Ovary (tissue), 9 donors: ENCODE results near the gene ISCA2. TPM values are rescaled to one million over a fixed set of nuclear protein-coding genes. Genes with fewer than 3 reads are reported as not detected.
A peak's percentile ranks its signal among the peaks of the same experiment; 100 is the strongest.

Source experiments
- DNase-seq, 5 donors: peaks; one replicate each; pipeline ENCODE4 v3.0.0-alpha.2; 2019 to 2020
- H3K27ac ChIP-seq, 2 donors: fragments of 200-600 bp; one replicate each; pipeline versions ENCODE4 v1.5.1 to v1.8.0; 2019 to 2022
- H3K27me3 ChIP-seq: fragments of 200-600 bp; one replicate; pipeline ENCODE4 v1.8.0; 2022
- H3K36me3 ChIP-seq: fragments of 200-600 bp; sonication (generic); one replicate; pipeline ENCODE4 v1.5.1; 2019
- H3K4me1 ChIP-seq: one replicate; pipeline ENCODE4 v1.8.1; 2013; ENCODE audit warnings: mild to moderate bottlenecking, moderate library complexity; ENCODE audit not compliant: insufficient read depth
- H3K4me3 ChIP-seq: fragments of 200-600 bp; sonication (generic); one replicate; pipeline ENCODE4 v1.5.1; 2017
- H3K9me3 ChIP-seq, 2 donors: fragments of 200-600 bp in 1 of 2; sonication (generic) in 1 of 2; one replicate each; pipeline versions ENCODE4 v1.5.1 to v1.8.1; 2013 to 2019; ENCODE audit warnings: mild to moderate bottlenecking in 1 of 2, moderate library complexity in 1 of 2
- EP300 ChIP-seq: sonication (generic); formaldehyde crosslinking; IDR thresholded peaks from one replicate; pipeline ENCODE4 v1.6.1; 2017; ENCODE audit warnings: antibody characterized with exemption
- POLR2A ChIP-seq: fragments of 450-650 bp; IDR thresholded peaks from one replicate; pipeline ENCODE4 v1.6.1; 2017; ENCODE audit warnings: antibody characterized with exemption, mild to moderate bottlenecking, moderate library complexity
- WGBS, 3 donors: extraction: QIAGEN DNeasy Blood & Tissue Kit in 1 of 3; methylation state at CpG; one replicate each; pipeline versions ENCODE4 v1.1.5 to v1.1.7; 2013 to 2017; 5-methylcytosine and 5-hydroxymethylcytosine counted together
- intact Hi-C, 4 donors: fragments of 100-400 bp; cut with DNase I; formaldehyde crosslinking; loops; one replicate each; pipeline versions ENCODE4 v1.11.0 to v1.15.1; 2022 to 2023
- polyA plus RNA-seq, 2 donors: library from polyadenylated mRNA; stranded (reverse); fragments of 200-250 nt in 1 of 2; fragments of 350-450 nt in 1 of 2; fragmentation: Illumina TruSeq in 1 of 2; extraction: RNeasy Lipid Tissue Mini Kit (QIAGEN cat#74804) in 1 of 2; gene quantifications; one replicate each; pipeline ENCODE4 v1.2.3, GENCODE V29; 2013 to 2014
- total RNA-seq, 7 donors: library from RNA; depleted of rRNA in 2 of 7; stranded (reverse); fragments of >200 nt in 2 of 7; fragmentation: NEBNext Ultra II Directional in 3 of 7; extraction: Animal tissue kit (Norgen Biotek cat#: 25700) in 3 of 7; gene quantifications; one replicate each; pipeline versions ENCODE4 v1.1.0 to v1.2.4, GENCODE V29; 2016 to 2023
- TF ChIP-seq, protein P1 (sequence below), 3 donors: fragments of 450-650 bp in 2 of 3; fragments of 200-600 bp in 1 of 3; IDR thresholded peaks; one replicate each; pipeline versions ENCODE4 v1.5.1 to v1.8.0; 2016 to 2022; ENCODE audit warnings: antibody characterized with exemption in 3 of 3, mild to moderate bottlenecking in 1 of 3
- donor health status: DM: no; HTN: no; CAD: no; lungs with moderate emphysema.
- donor health status: DM: no; HTN: no; CAD: no.
- donor health status: Bipolar disorder and iron deficiency.
- donor health status: DM: yes; HTN: yes; CAD: no.
- donor health status: DM: no; HTN: no; CAD: no.
- donor health status: DM: yes; HTN: yes; CAD: no.

Gene ISCA2
- total and polyA plus RNA-seq, 9 donors: 11.7 to 47.4 (median 26.9) TPM

DNA sequence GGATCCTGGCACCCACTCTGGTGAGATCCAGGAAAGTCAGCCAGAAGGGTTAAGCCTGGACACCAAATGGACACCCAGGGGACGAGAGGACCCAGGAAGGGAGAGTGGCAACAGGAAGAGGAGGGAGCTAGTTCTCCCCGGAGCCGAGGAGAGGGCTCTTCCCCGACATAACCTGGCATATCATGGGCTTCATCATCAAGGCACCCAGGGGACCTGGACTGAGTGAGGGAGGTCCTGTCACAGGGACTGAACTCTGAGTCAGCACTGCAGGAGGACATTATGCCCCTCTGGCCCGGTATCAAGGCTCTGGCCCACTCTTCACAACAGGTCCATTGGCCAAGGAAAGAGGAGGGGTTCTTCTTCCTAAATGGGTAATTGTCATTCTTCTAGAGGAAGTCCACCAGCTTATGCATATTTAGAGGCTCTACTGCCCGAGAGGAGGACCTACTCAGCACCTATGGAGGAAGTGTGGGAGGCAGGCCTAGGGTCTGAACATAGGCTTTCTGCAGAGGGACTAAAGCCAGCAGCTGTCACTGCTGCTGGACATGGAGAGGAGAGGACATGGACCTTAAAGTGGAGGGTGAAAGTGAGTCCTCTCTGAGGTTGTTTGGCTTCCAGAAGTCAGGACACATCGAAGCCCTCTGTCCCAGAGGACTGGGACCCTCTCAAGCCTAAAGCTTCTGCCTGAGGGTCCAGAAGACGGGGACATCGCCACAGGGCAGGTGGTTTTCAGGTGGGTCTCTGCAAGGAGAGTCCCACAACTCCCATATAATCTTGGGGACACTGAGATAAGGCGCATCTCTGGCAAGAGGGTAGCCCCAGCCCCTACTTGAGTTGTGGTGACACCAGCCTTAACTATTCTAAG lies 18.6 kb downstream of the ISCA2 start:
- TF ChIP-seq, protein P1, sequence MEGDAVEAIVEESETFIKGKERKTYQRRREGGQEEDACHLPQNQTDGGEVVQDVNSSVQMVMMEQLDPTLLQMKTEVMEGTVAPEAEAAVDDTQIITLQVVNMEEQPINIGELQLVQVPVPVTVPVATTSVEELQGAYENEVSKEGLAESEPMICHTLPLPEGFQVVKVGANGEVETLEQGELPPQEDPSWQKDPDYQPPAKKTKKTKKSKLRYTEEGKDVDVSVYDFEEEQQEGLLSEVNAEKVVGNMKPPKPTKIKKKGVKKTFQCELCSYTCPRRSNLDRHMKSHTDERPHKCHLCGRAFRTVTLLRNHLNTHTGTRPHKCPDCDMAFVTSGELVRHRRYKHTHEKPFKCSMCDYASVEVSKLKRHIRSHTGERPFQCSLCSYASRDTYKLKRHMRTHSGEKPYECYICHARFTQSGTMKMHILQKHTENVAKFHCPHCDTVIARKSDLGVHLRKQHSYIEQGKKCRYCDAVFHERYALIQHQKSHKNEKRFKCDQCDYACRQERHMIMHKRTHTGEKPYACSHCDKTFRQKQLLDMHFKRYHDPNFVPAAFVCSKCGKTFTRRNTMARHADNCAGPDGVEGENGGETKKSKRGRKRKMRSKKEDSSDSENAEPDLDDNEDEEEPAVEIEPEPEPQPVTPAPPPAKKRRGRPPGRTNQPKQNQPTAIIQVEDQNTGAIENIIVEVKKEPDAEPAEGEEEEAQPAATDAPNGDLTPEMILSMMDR (IDR thresholded peaks at IDR 0.05): no peak
- TF ChIP-seq EP300: no peak
- no peak for TF ChIP-seq POLR2A
- H3K36me3 ChIP-seq: no peaks in the 10 kb centered on the region
- no peak overlapping the region for H3K27ac ChIP-seq
- WGBS, 3 donors: 81 to 88% (median 84%) methylated on average over 10 of the region's 10 CpGs
- H3K4me3 ChIP-seq: no peak overlapping the region
- H3K27me3 ChIP-seq: no peaks in the 10 kb centered on the region
- intact Hi-C loops: loop anchor here in 1 of 4 donors (5.0 kb wide), 1 partner anchor 85 kb away; no protein-coding TSS in a partner anchor
- H3K9me3 ChIP-seq: no peaks in the 10 kb centered on the region
- peak in 2 of 5 donors; percentile 13 to 23 for DNase-seq
- H3K4me1 ChIP-seq: peaks cover 2% of the 10 kb centered on the region

DNA sequence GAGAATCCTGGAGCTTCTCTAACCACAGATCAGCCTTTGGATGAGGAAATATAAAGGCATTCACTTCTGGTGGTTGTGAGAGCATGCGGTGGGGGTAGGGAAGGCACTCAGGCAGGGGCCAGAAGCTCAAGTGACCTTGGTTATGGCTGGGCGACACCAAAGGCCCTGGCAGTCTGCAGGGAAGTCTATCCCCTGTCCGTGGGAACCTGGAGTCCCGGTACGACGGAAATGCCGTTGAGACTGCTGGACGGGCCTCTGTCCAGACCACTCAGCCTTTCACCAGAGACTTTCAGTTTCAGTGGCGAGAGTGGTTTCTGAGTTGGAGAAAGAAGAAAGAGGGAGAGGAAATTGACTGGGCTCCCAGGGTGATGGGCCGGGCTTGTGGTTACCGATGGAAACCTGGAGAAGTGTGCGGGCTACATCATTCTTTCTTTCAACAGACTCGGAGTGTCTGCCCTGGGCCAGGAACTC lies 20.9 kb downstream of the ISCA2 start:
- 28 to 46% (median 30%) methylated on average over 13 of the region's 13 CpGs for WGBS, 3 donors
- peaks cover 2% of the 10 kb centered on the region for H3K4me1 ChIP-seq
- no peaks in the 10 kb centered on the region for H3K36me3 ChIP-seq
- DNase-seq: peak in 3 of 5 donors; percentile 47 to 60 (median 50)
- peak overlapping the region; percentile 1 to 23 for H3K27ac ChIP-seq
- H3K9me3 ChIP-seq: no peaks in the 10 kb centered on the region
- no peak overlapping the region for H3K4me3 ChIP-seq
- TF ChIP-seq, protein P1 (IDR thresholded peaks at IDR 0.05): no peak
- TF ChIP-seq POLR2A (no peak), EP300 (no peak)
- intact Hi-C loops: loop anchor here in 1 of 4 donors (5.0 kb wide), 1 partner anchor 83 kb away; no protein-coding TSS in a partner anchor
- H3K27me3 ChIP-seq: no peaks in the 10 kb centered on the region

DNA sequence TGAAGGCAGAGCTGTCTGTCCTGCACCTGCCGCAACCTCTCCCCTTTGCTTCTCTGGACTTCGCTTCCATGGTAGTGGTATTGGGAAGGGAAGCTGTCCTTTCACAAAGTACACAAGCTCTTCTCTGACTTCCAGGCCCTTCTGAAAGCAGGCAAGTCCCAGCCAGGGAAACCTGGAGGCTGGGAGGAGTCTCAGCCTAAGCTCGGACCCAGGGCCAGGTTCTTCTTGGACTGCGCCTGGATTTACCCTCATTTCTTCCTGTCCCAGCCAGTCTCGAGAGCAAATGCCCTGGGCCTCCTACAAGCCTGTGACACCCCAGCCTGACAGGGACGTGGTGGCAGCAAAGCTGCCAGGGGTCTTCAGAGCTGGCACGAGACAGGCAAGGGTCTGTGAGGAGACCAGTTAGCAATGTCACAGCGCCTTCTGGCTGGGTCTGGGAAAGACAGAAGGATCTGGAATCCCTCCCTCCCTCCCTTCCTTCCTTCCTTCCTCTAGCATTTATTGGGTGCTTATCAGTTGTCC lies 22.4 kb downstream of the ISCA2 start:
- Histone ChIP-seq H3K4me3 (no peak overlapping the region), H3K27ac (no peak overlapping the region), H3K9me3 (no peaks in the 10 kb centered on the region), H3K36me3 (no peaks in the 10 kb centered on the region), H3K4me1 (peaks cover 2% of the 10 kb centered on the region), H3K27me3 (no peaks in the 10 kb centered on the region)
- DNase-seq: peak in 1 of 5 donors; percentile 25
- no peak for TF ChIP-seq POLR2A
- TF ChIP-seq, protein P1 (IDR thresholded peaks at IDR 0.05): no peak
- TF ChIP-seq EP300: no peak
- 90 to 94% (median 92%) methylated on average over 8 of the region's 8 CpGs for WGBS, 3 donors
- intact Hi-C loops: no loop called here

DNA sequence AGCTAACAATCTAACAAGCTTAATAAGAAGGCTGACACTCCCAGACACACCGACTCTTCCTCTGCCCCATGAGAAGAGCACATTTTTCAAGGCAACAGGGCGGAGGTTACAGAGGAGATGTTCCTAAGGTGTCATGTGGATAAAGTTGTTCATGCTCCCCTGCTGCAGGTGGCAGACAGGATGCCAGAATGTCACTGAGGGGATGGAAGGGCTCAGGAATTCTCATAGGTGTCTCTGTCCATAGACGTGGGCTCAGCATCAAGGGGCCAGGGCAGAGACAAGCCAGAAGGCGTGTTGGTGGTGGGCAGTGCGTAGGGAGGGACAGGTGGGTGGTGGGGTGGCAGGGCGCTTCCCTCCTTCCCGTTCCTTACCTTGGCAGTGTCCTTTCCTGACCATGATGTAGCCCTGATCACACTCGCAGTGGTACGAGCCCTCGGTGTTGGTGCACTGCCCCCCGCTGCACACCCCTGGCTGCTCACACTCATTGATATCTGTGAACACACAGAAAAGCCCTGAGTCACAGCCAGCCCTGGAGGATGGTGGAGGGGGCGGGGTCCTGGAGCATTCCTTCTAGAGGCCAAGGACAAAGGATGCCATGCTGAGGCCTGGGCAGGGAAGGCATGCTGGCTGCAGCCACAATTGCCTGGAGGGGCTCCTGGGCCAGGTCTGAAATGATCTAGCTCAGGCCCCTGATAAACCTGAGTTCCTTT lies 23.0 kb downstream of the ISCA2 start:
- WGBS, 3 donors: 76 to 89% (median 80%) methylated on average over 12 of the region's 12 CpGs
- H3K27ac ChIP-seq: no peak overlapping the region
- peak in 2 of 5 donors; percentile 23 to 55 for DNase-seq
- H3K36me3 ChIP-seq: no peaks in the 10 kb centered on the region
- H3K9me3 ChIP-seq: no peaks in the 10 kb centered on the region
- no peak for TF ChIP-seq EP300
- TF ChIP-seq, protein P1 (IDR thresholded peaks at IDR 0.05): no peak
- no peak for TF ChIP-seq POLR2A
- H3K4me1 ChIP-seq: no peaks in the 10 kb centered on the region
- intact Hi-C loops: no loop called here
- no peaks in the 10 kb centered on the region for H3K27me3 ChIP-seq
- H3K4me3 ChIP-seq: no peak overlapping the region
